A549 (cell line): Measurements from ENCODE around the gene SLC35B2. TPM values are rescaled to one million over a fixed set of nuclear protein-coding genes. Genes with fewer than 3 reads are reported as not detected.
A peak's percentile ranks its signal among the peaks of the same experiment; 100 is the strongest.

Experiments
- ATAC-seq, 2 experiments: fragments of 200-7000 bp in 1 of 2; fragments of >200 bp in 1 of 2; cut with Nextera tagmentation in 1 of 2; cut with Tn5 transposase in 1 of 2; 3 replicates each; pipeline versions ENCODE4 v1.8.0 to v1.9.1; 2018 to 2020; ENCODE audit warnings: mild to moderate bottlenecking in 1 of 2, moderate library complexity in 1 of 2
- CTCF ChIA-PET: fragments of 300-600 bp; sonication (Branson Sonifier 250); formaldehyde crosslinking; extraction: SDS; loops from one replicate; lab custom pipeline; 2021; ENCODE audit warnings: antibody characterized with exemption, inconsistent platforms; lab: Yijun Ruan, JAX
- POLR2A ChIA-PET: fragments of 350-600 bp; formaldehyde crosslinking; extraction: SDS; loops from one replicate; lab custom pipeline; 2021; ENCODE audit warnings: antibody characterized with exemption, inconsistent platforms; lab: Yijun Ruan, JAX
- DNase-seq, 2 experiments: peaks; one replicate each; pipeline versions ENCODE4 v3.0.0 to v3.0.0-alpha.2; 2011 to 2016; ENCODE audit warnings: low read depth in 1 of 2, low spot score in 1 of 2
- FAIRE-seq: peaks from 2 replicates; lab custom pipeline; 2011; peaks lifted over from hg19 to GRCh38; lab: Jason Lieb, UNC
- H3K27ac ChIP-seq, 2 experiments: fragments of >200 bp; sonication (Bioruptor Twin); formaldehyde crosslinking; 3 replicates each; pipeline ENCODE4 v1.5.1; 2016 to 2017
- H3K4me1 ChIP-seq: fragments of >200 bp; sonication (Bioruptor Twin); formaldehyde crosslinking; 3 replicates; pipeline ENCODE4 v1.6.1; 2016
- H3K4me2 ChIP-seq: fragments of >200 bp; sonication (Bioruptor Twin); formaldehyde crosslinking; 3 replicates; pipeline ENCODE4 v1.6.1; 2016
- H3K4me3 ChIP-seq: fragments of >200 bp; sonication (Bioruptor Twin); formaldehyde crosslinking; 3 replicates; pipeline ENCODE4 v1.5.1; 2016
- H3K9me3 ChIP-seq: fragments of >200 bp; sonication (Bioruptor Twin); formaldehyde crosslinking; 3 replicates; pipeline ENCODE4 v1.6.1; 2016
- BHLHE40 ChIP-seq: IDR thresholded peaks from 2 replicates; pipeline ENCODE4 v1.6.1; 2012; ENCODE audit warnings: low read depth, low read length, inconsistent platforms
- CBX8 ChIP-seq: fragments of 200-600 bp; sonication (generic); IDR thresholded peaks from 2 replicates; pipeline ENCODE4 v1.6.1; 2016
- CEBPB ChIP-seq, 2 experiments: fragments of >200 bp in 1 of 2; sonication (Bioruptor Twin) in 1 of 2; formaldehyde crosslinking in 1 of 2; IDR thresholded peaks; 2 replicates each; pipeline ENCODE4 v1.6.1; 2012 to 2016
- CHD2 ChIP-seq: fragments of 150-350 bp; IDR thresholded peaks from 2 replicates; pipeline ENCODE4 v1.6.1; 2014; ENCODE audit warnings: low read length; ENCODE audit not compliant: partially characterized antibody
- EHF ChIP-seq: fragments of 250-450 bp; sonication (Bioruptor Pico); IDR thresholded peaks from 2 replicates; pipeline ENCODE4 v1.5.0; 2020; ENCODE audit warnings: mild to moderate bottlenecking
- FOSB ChIP-seq: fragments of 250-450 bp; sonication (Bioruptor Pico); IDR thresholded peaks from 2 replicates; pipeline ENCODE4 v1.5.0; 2020; ENCODE audit warnings: mild to moderate bottlenecking, moderate library complexity
- HOXA7 ChIP-seq: fragments of 250-450 bp; sonication (Bioruptor Pico); IDR thresholded peaks from 2 replicates; pipeline ENCODE4 v1.5.0; 2020; ENCODE audit warnings: mild to moderate bottlenecking, moderate library complexity
- HOXB5 ChIP-seq: fragments of 250-450 bp; sonication (Bioruptor Pico); IDR thresholded peaks from 2 replicates; pipeline ENCODE4 v1.5.0; 2020; ENCODE audit warnings: mild to moderate bottlenecking, moderate library complexity
- JUN ChIP-seq, 2 experiments: fragments of >200 bp; sonication (Bioruptor Twin); formaldehyde crosslinking; IDR thresholded peaks; 2 replicates in 1 of 2; 3 replicates in 1 of 2; pipeline ENCODE4 v1.6.1; 2016 to 2017
- KDM1A ChIP-seq: fragments of 200-600 bp; sonication (generic); IDR thresholded peaks from 2 replicates; pipeline ENCODE4 v1.6.1; 2016; ENCODE audit warnings: low read depth, mild to moderate bottlenecking
- KDM5A ChIP-seq: fragments of 200-600 bp; sonication (generic); IDR thresholded peaks from 2 replicates; pipeline ENCODE4 v1.6.1; 2016; ENCODE audit warnings: antibody characterized with exemption, mild to moderate bottlenecking
- MAX ChIP-seq: IDR thresholded peaks from 2 replicates; pipeline ENCODE4 v1.6.1; 2012
- MAZ ChIP-seq: fragments of 150-350 bp; IDR thresholded peaks from 2 replicates; pipeline ENCODE4 v1.6.1; 2014; ENCODE audit warnings: antibody characterized with exemption, low read depth, low read length, borderline replicate concordance
- MYC ChIP-seq: IDR thresholded peaks from 2 replicates; pipeline ENCODE4 v1.6.1; 2012; ENCODE audit warnings: mild to moderate bottlenecking, inconsistent platforms, low read length, improper control_type of control experiment, borderline replicate concordance
- NFE2L2 ChIP-seq: fragments of 150-350 bp; conservative IDR thresholded peaks from 2 replicates; pipeline ENCODE4 v1.6.1; 2014; ENCODE audit warnings: low read length
- PHF8 ChIP-seq: fragments of 200-600 bp; sonication (generic); IDR thresholded peaks from 2 replicates; pipeline ENCODE4 v1.6.1; 2016; ENCODE audit warnings: low read depth, mild to moderate bottlenecking, antibody characterized with exemption, moderate library complexity, borderline replicate concordance
- RARB ChIP-seq: fragments of 250-450 bp; sonication (Bioruptor Pico); IDR thresholded peaks from 2 replicates; pipeline ENCODE4 v1.8.0; 2021; ENCODE audit warnings: mild to moderate bottlenecking, moderate library complexity
- RCOR1 ChIP-seq: fragments of 150-350 bp; IDR thresholded peaks from 2 replicates; pipeline ENCODE4 v1.6.1; 2014; ENCODE audit warnings: antibody characterized with exemption, low read length, low read depth
- SMC3 ChIP-seq: fragments of >200 bp; sonication (Bioruptor Twin); formaldehyde crosslinking; IDR thresholded peaks from 3 replicates; pipeline ENCODE4 v1.6.1; 2018; ENCODE audit warnings: inconsistent platforms
- SREBF2 ChIP-seq: fragments of 450-650 bp; IDR thresholded peaks from 2 replicates; pipeline ENCODE4 v1.6.1; 2014; ENCODE audit warnings: mild to moderate bottlenecking, moderate library complexity
- TFCP2L1 ChIP-seq: fragments of 250-450 bp; sonication (Bioruptor Pico); IDR thresholded peaks from 2 replicates; pipeline ENCODE4 v1.5.0; 2021; ENCODE audit warnings: mild to moderate bottlenecking
- ZFP36 ChIP-seq: fragments of 450-650 bp; IDR thresholded peaks from 2 replicates; pipeline ENCODE4 v1.6.1; 2014; ENCODE audit warnings: borderline replicate concordance; ENCODE audit not compliant: partially characterized antibody
- WGBS: methylation state at CpG from one replicate; pipeline ENCODE4 v1.1.6; 2017; ENCODE audit errors: missing lambda C conversion rate; 5-methylcytosine and 5-hydroxymethylcytosine counted together
- polyA plus RNA-seq, 4 experiments: library from polyadenylated mRNA; depleted of rRNA in 3 of 4; stranded (reverse); fragments of >200 nt; fragmentation: RNase III in 1 of 4; extraction: RNeasy Plus Mini Kit Qiagen cat#74134 plus additional on column Dnase treatment in 1 of 4; gene quantifications; 2 replicates in 3 of 4; 3 replicates in 1 of 4; pipeline ENCODE4 v1.2.3, GENCODE V29; 2011 to 2017
- TF ChIP-seq, protein P1 (sequence below): fragments of 150-350 bp; IDR thresholded peaks from 2 replicates; pipeline ENCODE4 v1.6.1; 2014; ENCODE audit warnings: low read depth, mild to moderate bottlenecking, low read length
- TF ChIP-seq, protein P2 (sequence below): fragments of >200 bp; sonication (Bioruptor Twin); formaldehyde crosslinking; IDR thresholded peaks from 3 replicates; pipeline ENCODE4 v1.5.1; 2016

Gene SLC35B2
- polyA plus RNA-seq, 2 of the 4 experiments (the other 2 are of a cell fraction): 44.5 to 45.6 TPM

GRCh38 chr6:44250718-44251123 lies 6.6 kb downstream of the SLC35B2 start (continued):
- no peak for TF ChIP-seq RCOR1
- TF ChIP-seq MYC: no peak
- TF ChIP-seq SMC3: no peak
- TF ChIP-seq, all 56 proteins: peak for 0

DNA sequence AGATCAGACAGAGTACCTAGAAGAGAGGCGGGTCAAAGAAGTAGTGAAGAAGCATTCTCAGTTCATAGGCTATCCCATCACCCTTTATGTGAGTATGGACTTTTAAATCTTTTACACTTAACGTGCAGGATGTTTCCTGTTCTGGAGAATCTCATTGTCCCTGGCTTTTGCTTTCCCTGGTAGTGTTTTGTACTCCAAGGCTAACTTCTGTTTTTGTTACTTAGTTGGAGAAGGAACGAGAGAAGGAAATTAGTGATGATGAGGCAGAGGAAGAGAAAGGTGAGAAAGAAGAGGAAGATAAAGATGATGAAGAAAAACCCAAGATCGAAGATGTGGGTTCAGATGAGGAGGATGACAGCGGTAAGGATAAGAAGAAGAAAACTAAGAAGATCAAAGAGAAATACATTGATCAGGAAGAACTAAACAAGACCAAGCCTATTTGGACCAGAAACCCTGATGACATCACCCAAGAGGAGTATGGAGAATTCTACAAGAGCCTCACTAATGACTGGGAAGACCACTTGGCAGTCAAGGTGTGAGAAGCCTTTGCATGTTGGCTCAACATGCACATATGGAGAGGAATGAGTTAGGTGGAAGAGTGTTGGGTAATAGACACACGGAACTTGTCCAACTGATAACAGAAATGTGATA lies 7.1 kb downstream of the SLC35B2 start:
- Histone ChIP-seq H3K4me3 (peak overlapping the region; percentile 90), H3K4me2 (peak overlapping the region; percentile 99), H3K9me3 (no peaks in the 10 kb centered on the region), H3K27ac (no peak overlapping the region), H3K4me1 (peaks cover 54% of the 10 kb centered on the region)
- FAIRE-seq: no peak
- ChIA-PET POLR2A (no interaction called here), CTCF (interaction anchor here (1.3 to 2.3 kb wide), 4 partner anchors 12 to 77 kb away, joined by 7 to 10 read pairs (median 8); no protein-coding TSS in a partner anchor)
- TF ChIP-seq HOXB5 (no peak), KDM1A (no peak), FOSB (no peak), CHD2 (no peak), JUN (IDR thresholded peaks at IDR 0.05) (no peak), TFCP2L1 (CRISPR knock-in tag) (no peak), CBX8 (no peak), MAX (no peak), MAZ (no peak), PHF8 (no peak), RARB (no peak), RCOR1 (no peak), EHF (CRISPR knock-in tag) (no peak), NFE2L2 (no peak), HOXA7 (CRISPR knock-in tag) (no peak), BHLHE40 (no peak), CEBPB (IDR thresholded peaks at IDR 0.05) (no peak)
- TF ChIP-seq, protein P1, sequence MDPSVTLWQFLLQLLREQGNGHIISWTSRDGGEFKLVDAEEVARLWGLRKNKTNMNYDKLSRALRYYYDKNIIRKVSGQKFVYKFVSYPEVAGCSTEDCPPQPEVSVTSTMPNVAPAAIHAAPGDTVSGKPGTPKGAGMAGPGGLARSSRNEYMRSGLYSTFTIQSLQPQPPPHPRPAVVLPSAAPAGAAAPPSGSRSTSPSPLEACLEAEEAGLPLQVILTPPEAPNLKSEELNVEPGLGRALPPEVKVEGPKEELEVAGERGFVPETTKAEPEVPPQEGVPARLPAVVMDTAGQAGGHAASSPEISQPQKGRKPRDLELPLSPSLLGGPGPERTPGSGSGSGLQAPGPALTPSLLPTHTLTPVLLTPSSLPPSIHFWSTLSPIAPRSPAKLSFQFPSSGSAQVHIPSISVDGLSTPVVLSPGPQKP: no peak
- TF ChIP-seq, protein P2, sequence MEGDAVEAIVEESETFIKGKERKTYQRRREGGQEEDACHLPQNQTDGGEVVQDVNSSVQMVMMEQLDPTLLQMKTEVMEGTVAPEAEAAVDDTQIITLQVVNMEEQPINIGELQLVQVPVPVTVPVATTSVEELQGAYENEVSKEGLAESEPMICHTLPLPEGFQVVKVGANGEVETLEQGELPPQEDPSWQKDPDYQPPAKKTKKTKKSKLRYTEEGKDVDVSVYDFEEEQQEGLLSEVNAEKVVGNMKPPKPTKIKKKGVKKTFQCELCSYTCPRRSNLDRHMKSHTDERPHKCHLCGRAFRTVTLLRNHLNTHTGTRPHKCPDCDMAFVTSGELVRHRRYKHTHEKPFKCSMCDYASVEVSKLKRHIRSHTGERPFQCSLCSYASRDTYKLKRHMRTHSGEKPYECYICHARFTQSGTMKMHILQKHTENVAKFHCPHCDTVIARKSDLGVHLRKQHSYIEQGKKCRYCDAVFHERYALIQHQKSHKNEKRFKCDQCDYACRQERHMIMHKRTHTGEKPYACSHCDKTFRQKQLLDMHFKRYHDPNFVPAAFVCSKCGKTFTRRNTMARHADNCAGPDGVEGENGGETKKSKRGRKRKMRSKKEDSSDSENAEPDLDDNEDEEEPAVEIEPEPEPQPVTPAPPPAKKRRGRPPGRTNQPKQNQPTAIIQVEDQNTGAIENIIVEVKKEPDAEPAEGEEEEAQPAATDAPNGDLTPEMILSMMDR: no peak
- ATAC-seq: no peak
- WGBS: 65% methylated on average over 6 of the region's 6 CpGs
- no peak for DNase-seq

DNA sequence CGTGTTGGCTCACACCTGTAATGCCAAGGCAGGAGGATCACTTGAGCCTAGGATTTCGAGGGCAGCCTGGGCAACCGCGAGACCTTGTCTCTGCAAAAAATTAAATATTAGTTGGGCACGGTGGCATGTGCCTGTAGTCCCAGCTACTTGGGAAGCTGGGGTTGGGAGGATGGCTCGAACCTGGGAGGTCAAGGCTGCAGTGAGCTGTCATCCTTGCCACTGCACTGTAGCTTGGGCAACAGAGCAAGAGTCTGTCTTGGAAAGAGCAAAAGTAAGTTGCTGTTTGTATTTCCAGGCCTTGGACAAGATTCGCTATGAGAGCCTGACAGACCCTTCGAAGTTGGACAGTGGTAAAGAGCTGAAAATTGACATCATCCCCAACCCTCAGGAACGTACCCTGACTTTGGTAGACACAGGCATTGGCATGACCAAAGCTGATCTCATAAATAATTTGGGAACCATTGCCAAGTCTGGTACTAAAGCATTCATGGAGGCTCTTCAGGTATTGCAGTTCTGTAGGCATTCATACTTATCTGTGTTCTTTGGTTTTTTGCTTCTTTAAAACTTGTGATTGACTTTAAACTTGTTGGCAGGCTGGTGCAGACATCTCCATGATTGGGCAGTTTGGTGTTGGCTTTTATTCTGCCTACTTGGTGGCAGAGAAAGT lies 8.1 kb downstream of the SLC35B2 start:
- FAIRE-seq: no peak
- ChIA-PET CTCF (interaction anchor here (1.3 to 7.8 kb wide), 2 partner anchors 12 to 14 kb away, joined by 7 to 56 read pairs; no protein-coding TSS in a partner anchor), POLR2A (no interaction called here)
- ATAC-seq: no peak
- DNase-seq: no peak
- peak overlapping the region; percentile 99 for H3K4me2 ChIP-seq
- TF ChIP-seq HOXA7 (CRISPR knock-in tag) (no peak), ZFP36 (no peak), SREBF2 (no peak), KDM5A (no peak), FOSB (no peak), MAX (no peak)
- H3K4me1 ChIP-seq: peaks cover 56% of the 10 kb centered on the region
- peak overlapping the region; percentile 90 for H3K4me3 ChIP-seq
- H3K27ac ChIP-seq: peak overlapping the region; percentile 95 to 99; a peak in 4 of 6 replicates
- 36% methylated on average over 9 of the region's 9 CpGs for WGBS
- no peaks in the 10 kb centered on the region for H3K9me3 ChIP-seq
